Measurements from ENCODE around the gene CP. TPM values are rescaled to one million over a fixed set of nuclear protein-coding genes. Genes with fewer than 3 reads are reported as not detected.

The CP gene
- total RNA-seq, 1 experiment from 2014 or later, result 1.5 TPM

- no peaks in the 10 kb centered on the region for H3K27me3 Mint-ChIP-seq (ENCODE audit: low read depth)
- peaks cover 5% of the 10 kb centered on the region for H3K9me3 Mint-ChIP-seq
- H3K36me3 Mint-ChIP-seq, result peaks cover 34% of the 10 kb centered on the region
- no peak overlapping the region for H3K4me3 Mint-ChIP-seq
- TF ChIP-seq MXD4 (CRISPR knock-in tag; IDR thresholded peaks at IDR 0.05; ENCODE audit: borderline replicate concordance), result no peak
- TF ChIP-seq CBFB (CRISPR knock-in tag; IDR thresholded peaks at IDR 0.05; ENCODE audit: low read depth), result no peak
- TF ChIP-seq ZNF512 (CRISPR knock-in tag; IDR thresholded peaks at IDR 0.05; ENCODE audit: borderline replicate concordance), result no peak
- TF ChIP-seq RORB (CRISPR knock-in tag; IDR thresholded peaks at IDR 0.05), result no peak
- TF ChIP-seq GABPB1 (CRISPR knock-in tag; IDR thresholded peaks at IDR 0.05), result no peak
- no peak for TF ChIP-seq ETV6 (CRISPR knock-in tag; IDR thresholded peaks at IDR 0.05)
- TF ChIP-seq SOX15 (CRISPR knock-in tag; IDR thresholded peaks at IDR 0.05), result no peak
- TF ChIP-seq PRRX2 (CRISPR knock-in tag; IDR thresholded peaks at IDR 0.05), result no peak
- no peak for TF ChIP-seq SMAD3 (CRISPR knock-in tag; IDR thresholded peaks at IDR 0.05; ENCODE audit: borderline replicate concordance)
- TF ChIP-seq ZNF281 (CRISPR knock-in tag; IDR thresholded peaks at IDR 0.05), result no peak
- no peak for TF ChIP-seq JAZF1 (CRISPR knock-in tag; IDR thresholded peaks at IDR 0.05)
- TF ChIP-seq SP1 (CRISPR knock-in tag; conservative IDR thresholded peaks at IDR 0.05), result no peak
- TF ChIP-seq GTF2I (CRISPR knock-in tag; conservative IDR thresholded peaks at IDR 0.05), result no peak
- TF ChIP-seq PRDM15 (CRISPR knock-in tag; IDR thresholded peaks at IDR 0.05), result no peak
- no peak for TF ChIP-seq ZSCAN18 (CRISPR knock-in tag; IDR thresholded peaks at IDR 0.05)
- TF ChIP-seq ZNF219 (CRISPR knock-in tag; IDR thresholded peaks at IDR 0.05; ENCODE audit: borderline replicate concordance), result no peak
- ATAC-seq, result no peak
- H3K27ac Mint-ChIP-seq, result no peak overlapping the region
- ChIA-PET POLR2A (no interaction called here), CTCF (interaction anchor here (1.2 kb wide), 1 partner anchor 164 kb away, joined by 3 read pairs; no protein-coding TSS in a partner anchor)
- no peak for DNase-seq (ENCODE audit: low spot score)
- peaks cover 7% of the 10 kb centered on the region for H3K4me1 Mint-ChIP-seq
Measured at GRCh38 chr3:149180057-149180573, 41.5 kb downstream of the CP start.

- Mint-ChIP-seq H3K27me3 (ENCODE audit: low read depth) (no peaks in the 10 kb centered on the region), H3K4me3 (no peak overlapping the region), H3K27ac (peak overlapping the region; percentile 36), H3K36me3 (peaks cover 39% of the 10 kb centered on the region), H3K4me1 (peaks cover 3% of the 10 kb centered on the region; the same call in 1 of the 2 replicates), H3K9me3 (peaks cover 5% of the 10 kb centered on the region)
- ChIA-PET POLR2A (no interaction called here), CTCF (interaction anchor here (1.2 kb wide), 1 partner anchor 165 kb away, joined by 3 read pairs; no protein-coding TSS in a partner anchor)
- ATAC-seq (no peak), DNase-seq (ENCODE audit: low spot score) (no peak)
- TF ChIP-seq NFYB (CRISPR knock-in tag; conservative IDR thresholded peaks at IDR 0.05; ENCODE audit: low read depth), result no peak
- TF ChIP-seq ZNF138 (CRISPR knock-in tag; conservative IDR thresholded peaks at IDR 0.05), result no peak
- no peak for TF ChIP-seq ATF1 (CRISPR knock-in tag; IDR thresholded peaks at IDR 0.05)
- no peak for TF ChIP-seq ZBTB43 (CRISPR knock-in tag; IDR thresholded peaks at IDR 0.05)
- TF ChIP-seq SOX15 (CRISPR knock-in tag; IDR thresholded peaks at IDR 0.05), result no peak
- no peak for TF ChIP-seq FOXP1 (CRISPR knock-in tag; IDR thresholded peaks at IDR 0.05; ENCODE audit: borderline replicate concordance)
- no peak for TF ChIP-seq USF1 (CRISPR knock-in tag; IDR thresholded peaks at IDR 0.05)
- TF ChIP-seq ERG (CRISPR knock-in tag; IDR thresholded peaks at IDR 0.05), result no peak
- no peak for TF ChIP-seq GRHL2 (CRISPR knock-in tag; IDR thresholded peaks at IDR 0.05; ENCODE audit: insufficient replicate concordance, severe bottlenecking)
Measured at GRCh38 chr3:149179220-149179619, 42.4 kb downstream of the CP start.

All from WTC11 (cell line).